ENCODE data around the gene CFAP99. TPM values are rescaled to one million over a fixed set of nuclear protein-coding genes. Genes with fewer than 3 reads are reported as not detected.

CFAP99 gene
- total and polyA plus RNA-seq, 2 of the 8 experiments (the other 6 are each of a cell fraction or from before 2014, with no cell fraction given), result not detected

GRCh38 chr4:2396781-2397368 lies 21.9 kb upstream of the CFAP99 start:
- H2AK5ac ChIP-seq (ENCODE audit: low read depth, low read length), result no peak overlapping the region
- H2BK120ac ChIP-seq (replicated peaks; ENCODE audit: low read depth, low read length), result no peak overlapping the region
- H4K5ac ChIP-seq (ENCODE audit: insufficient read length, low read depth, low read length), result no peak overlapping the region
- H3K27me3 ChIP-seq (replicated peaks in 1 of 4; ENCODE audit: control insufficient read depth in 3 of 4, extremely low read depth in 1 of 4, insufficient read depth in 3 of 4, low read length in 3 of 4), result no peaks in the 10 kb centered on the region
- DNase-seq (ENCODE audit: low read depth in 1 of 2, low spot score in 2 of 2) (no peak), FAIRE-seq (no peak)
- no peaks in the 10 kb centered on the region for H3K79me2 ChIP-seq (ENCODE audit: control insufficient read depth in 1 of 2, insufficient read depth in 2 of 2, low read length in 2 of 2)
- CTCF ChIA-PET (ENCODE audit: partially characterized antibody), result interaction anchor here (1.2 kb wide), 2 partner anchors 45 to 52 kb away, joined by 3 read pairs; no protein-coding TSS in a partner anchor
- H3K4me1 ChIP-seq (replicated peaks in 1 of 4; ENCODE audit: control insufficient read depth in 3 of 4, insufficient read depth in 4 of 4, low read length in 3 of 4), result peaks cover 0 to 25% (median 15%) of the 10 kb centered on the region in 4 experiments; a peak in 6 of 7 replicates
- 0 out of 2 replicates have a peak, but pooled peaks cover 4% of the 10 kb centered on the region for H3K23me2 ChIP-seq (ENCODE audit: low read depth, low read length)
- H3K27ac ChIP-seq (ENCODE audit: low read depth, low read length), result no peak overlapping the region
- no peak overlapping the region for H3K23ac ChIP-seq (ENCODE audit: insufficient read length)
- POLR2A ChIA-PET (ENCODE audit: partially characterized antibody), result no interaction called here
- H3K9ac ChIP-seq (replicated peaks in 1 of 4; ENCODE audit: extremely low read depth in 1 of 4, low read depth in 3 of 4, low read length in 3 of 4), result no peak overlapping the region
- H3K9me3 ChIP-seq (ENCODE audit: insufficient read depth in 2 of 2, low read depth in 1 of 2, low read length in 1 of 2), result no peaks in the 10 kb centered on the region
- no peak overlapping the region for H3K4me3 ChIP-seq (ENCODE audit: extremely low read depth in 1 of 4, insufficient read depth in 2 of 4, low read depth in 3 of 4, low read length in 4 of 4)
- no peak overlapping the region for H3K4me2 ChIP-seq (ENCODE audit: insufficient read depth in 1 of 2, low read depth in 2 of 2, low read length in 2 of 2)
- no peak overlapping the region for H3K14ac ChIP-seq (ENCODE audit: insufficient read length)
- H3K36me3 ChIP-seq (ENCODE audit: control insufficient read depth in 2 of 4, insufficient read depth in 4 of 4, low read length in 3 of 4), result no peaks in the 10 kb centered on the region
- no peak overlapping the region for H2BK12ac ChIP-seq (ENCODE audit: low read depth, low read length)
- no peak overlapping the region for H4K91ac ChIP-seq (replicated peaks; ENCODE audit: insufficient read length, low read length)
- H2BK5ac ChIP-seq (ENCODE audit: low read depth, low read length), result no peak overlapping the region
- no peaks in the 10 kb centered on the region for H4K20me1 ChIP-seq (replicated peaks in 1 of 2; ENCODE audit: control insufficient read depth in 1 of 2, insufficient read depth in 2 of 2, low read length in 2 of 2)
- H3K18ac ChIP-seq (ENCODE audit: extremely low read depth, low read length), result no peak overlapping the region
- WGBS, 2 experiments (ENCODE audit: extremely low coverage in 1 of 2, insufficient coverage in 1 of 2, insufficient read length in 1 of 2, insufficient replicate concordance in 2 of 2, low coverage in 1 of 2, low lambda C conversion rate in 2 of 2, missing lambda C conversion rate in 1 of 2), result 79% methylated on average over 19 of the region's 21 CpGs; no CpG with 5 or more reads in 1 of the 2 experiments
- peaks cover 5% of the 10 kb centered on the region for H3K79me1 ChIP-seq (ENCODE audit: low read depth, low read length)
- H2BK20ac ChIP-seq (ENCODE audit: low read length), result no peak overlapping the region
- no peak overlapping the region for H2BK15ac ChIP-seq (ENCODE audit: low read length)
- H3K4ac ChIP-seq (replicated peaks; ENCODE audit: insufficient read length, low read depth, low read length), result no peak overlapping the region
- H4K8ac ChIP-seq (ENCODE audit: extremely low read depth, insufficient read depth, low read length), result no peak overlapping the region
- H3K56ac ChIP-seq (replicated peaks; ENCODE audit: insufficient read length, low read depth, low read length), result no peak overlapping the region
- no peak overlapping the region for H2AFZ ChIP-seq (ENCODE audit: low read length)
- no peak for TF ChIP-seq ATF3 (IDR thresholded peaks at IDR 0.05; ENCODE audit: insufficient read depth, low read depth, low read length)
- no peak for TF ChIP-seq PHF8 (conservative IDR thresholded peaks at IDR 0.05; ENCODE audit: low read depth, low read length)
- no peak for TF ChIP-seq RAD21 (IDR thresholded peaks at IDR 0.05 in 1 of 2, conservative IDR thresholded peaks at IDR 0.05 in 1 of 2; ENCODE audit: low read depth in 2 of 2, low read length in 2 of 2)
- no peak for TF ChIP-seq EP300 (IDR thresholded peaks at IDR 0.05; ENCODE audit: borderline replicate concordance in 1 of 2, low read depth in 2 of 2, low read length in 2 of 2)
- TF ChIP-seq CHD2 (IDR thresholded peaks at IDR 0.05; ENCODE audit: low read length), result no peak
- TF ChIP-seq RXRA (IDR thresholded peaks at IDR 0.05; ENCODE audit: insufficient read depth, low read depth, low read length), result no peak
- no peak for TF ChIP-seq BACH1 (IDR thresholded peaks at IDR 0.05; ENCODE audit: low read length)
- no peak for TF ChIP-seq CTCF (IDR thresholded peaks at IDR 0.05; ENCODE audit: control extremely low read depth in 1 of 3, insufficient read depth in 1 of 3, low read depth in 1 of 3, low read length in 3 of 3)
- TF ChIP-seq BCL11A (IDR thresholded peaks at IDR 0.05; ENCODE audit: low read depth in 2 of 2, low read length in 2 of 2), result no peak

Data from H1 (cell line).